Measurements from ENCODE around the gene NLGN4X.

The NLGN4X gene

DNA sequence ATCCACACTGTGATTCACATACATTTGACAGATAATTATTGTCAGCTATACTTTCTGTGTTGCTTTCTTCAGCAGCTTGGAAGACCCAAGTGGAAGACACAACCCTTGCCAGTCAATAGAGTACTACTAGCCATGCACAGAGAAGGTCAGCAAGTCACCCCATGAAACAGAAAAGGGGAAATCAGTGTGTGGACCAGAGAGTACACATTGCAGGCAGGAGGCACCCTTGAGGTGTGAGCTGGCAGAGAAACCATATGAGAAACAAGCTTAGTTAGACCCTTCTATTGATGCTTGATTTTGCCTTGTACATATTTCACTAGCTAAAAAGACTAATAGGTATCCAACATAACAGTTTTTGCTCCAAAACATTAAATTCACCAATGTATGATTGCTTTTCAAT is 99.5 kb downstream of the NLGN4X start:
- TF ChIP-seq, protein P1, sequence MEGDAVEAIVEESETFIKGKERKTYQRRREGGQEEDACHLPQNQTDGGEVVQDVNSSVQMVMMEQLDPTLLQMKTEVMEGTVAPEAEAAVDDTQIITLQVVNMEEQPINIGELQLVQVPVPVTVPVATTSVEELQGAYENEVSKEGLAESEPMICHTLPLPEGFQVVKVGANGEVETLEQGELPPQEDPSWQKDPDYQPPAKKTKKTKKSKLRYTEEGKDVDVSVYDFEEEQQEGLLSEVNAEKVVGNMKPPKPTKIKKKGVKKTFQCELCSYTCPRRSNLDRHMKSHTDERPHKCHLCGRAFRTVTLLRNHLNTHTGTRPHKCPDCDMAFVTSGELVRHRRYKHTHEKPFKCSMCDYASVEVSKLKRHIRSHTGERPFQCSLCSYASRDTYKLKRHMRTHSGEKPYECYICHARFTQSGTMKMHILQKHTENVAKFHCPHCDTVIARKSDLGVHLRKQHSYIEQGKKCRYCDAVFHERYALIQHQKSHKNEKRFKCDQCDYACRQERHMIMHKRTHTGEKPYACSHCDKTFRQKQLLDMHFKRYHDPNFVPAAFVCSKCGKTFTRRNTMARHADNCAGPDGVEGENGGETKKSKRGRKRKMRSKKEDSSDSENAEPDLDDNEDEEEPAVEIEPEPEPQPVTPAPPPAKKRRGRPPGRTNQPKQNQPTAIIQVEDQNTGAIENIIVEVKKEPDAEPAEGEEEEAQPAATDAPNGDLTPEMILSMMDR (IDR thresholded peaks at IDR 0.05; ENCODE audit: low read depth, low read length): no peak
- DNase-seq (ENCODE audit: extremely low read depth, low read depth): no peak

DNA sequence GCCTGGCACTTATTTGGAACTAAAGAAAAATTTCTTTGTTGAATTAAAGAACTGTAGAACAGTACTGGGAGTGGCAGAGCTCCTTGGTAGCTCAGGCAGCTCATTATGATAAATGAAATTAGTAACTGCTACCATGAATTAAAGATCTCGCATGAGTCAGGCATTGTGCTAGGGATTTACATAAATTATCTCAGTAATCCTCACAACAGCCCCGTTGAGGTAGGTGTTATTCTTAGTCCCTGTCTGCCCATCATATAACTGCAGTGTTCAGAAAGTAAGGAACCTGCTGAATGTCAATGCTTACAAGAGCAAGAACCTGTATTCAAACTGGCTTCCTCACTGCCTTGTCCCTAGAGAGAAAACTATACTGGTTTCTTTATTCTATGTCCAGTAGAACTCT is 108.3 kb downstream of the NLGN4X start:
- DNase-seq (ENCODE audit: extremely low read depth, low read depth): no peak
- TF ChIP-seq, protein P1 (IDR thresholded peaks at IDR 0.05; ENCODE audit: low read depth, low read length): no peak

DNA sequence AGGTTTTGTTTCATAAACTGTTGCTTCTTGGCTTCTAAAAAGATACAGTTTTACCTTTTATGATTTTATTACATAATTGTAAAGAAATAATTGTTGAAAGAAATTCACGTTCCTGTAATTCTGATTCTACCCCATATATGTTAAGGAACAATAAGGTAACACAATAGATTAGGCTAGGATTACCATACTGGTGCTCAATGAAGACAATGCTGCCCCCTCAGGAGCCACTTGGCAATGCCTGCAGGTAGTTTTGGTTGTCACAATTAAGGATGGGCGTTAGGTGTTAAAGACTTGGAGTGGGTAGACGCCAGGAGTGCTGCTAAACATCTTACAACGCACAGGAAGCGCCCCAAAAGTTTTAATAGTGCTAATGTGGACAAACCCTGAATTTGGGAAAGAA is 133.2 kb downstream of the NLGN4X start:
- no peak for DNase-seq (ENCODE audit: extremely low read depth, low read depth)
- TF ChIP-seq, protein P1 (IDR thresholded peaks at IDR 0.05; ENCODE audit: low read depth, low read length): no peak

DNA sequence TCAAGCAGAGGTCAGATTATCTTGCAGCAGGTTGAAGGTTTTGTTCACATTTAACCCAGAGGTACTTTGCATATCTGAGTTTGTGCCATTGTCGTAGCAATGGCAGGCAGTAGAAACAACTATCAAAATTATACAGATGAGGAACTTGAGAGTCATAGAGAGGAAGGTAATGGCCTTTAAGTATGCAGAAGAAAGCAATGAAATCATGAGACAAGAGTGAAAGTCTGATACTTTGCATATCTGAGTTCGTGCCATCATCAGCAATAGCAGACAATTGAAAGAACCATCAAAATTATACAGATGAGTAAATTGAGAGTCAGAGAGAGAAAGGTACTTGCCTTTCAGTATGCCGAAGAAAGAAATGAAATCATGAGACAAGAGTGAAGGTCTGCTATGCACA is 154.1 kb downstream of the NLGN4X start:
- no peak for DNase-seq (ENCODE audit: extremely low read depth, low read depth)
- TF ChIP-seq, protein P1 (IDR thresholded peaks at IDR 0.05; ENCODE audit: low read depth, low read length): no peak

DNA sequence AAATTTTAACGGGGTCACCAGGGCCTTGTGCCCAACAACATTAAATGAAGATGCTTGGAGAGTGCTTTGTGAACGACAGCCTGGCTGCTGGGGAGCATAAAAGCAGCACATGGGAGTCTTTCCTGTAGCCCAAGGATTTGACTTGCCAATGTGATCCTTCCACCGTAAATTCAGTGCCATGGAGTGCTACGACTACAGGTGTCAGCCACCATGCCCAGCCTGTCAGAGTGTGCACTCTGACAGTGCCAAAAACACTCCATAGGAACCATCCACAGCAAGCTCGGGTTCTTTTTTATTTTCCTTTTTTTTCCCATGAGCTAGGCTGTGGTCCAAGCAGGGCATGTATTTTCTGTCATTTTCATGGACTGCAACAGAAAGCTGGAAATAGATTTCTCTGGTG is 156.9 kb downstream of the NLGN4X start:
- DNase-seq (ENCODE audit: extremely low read depth, low read depth): no peak
- TF ChIP-seq, protein P1 (IDR thresholded peaks at IDR 0.05; ENCODE audit: low read depth, low read length): no peak

DNA sequence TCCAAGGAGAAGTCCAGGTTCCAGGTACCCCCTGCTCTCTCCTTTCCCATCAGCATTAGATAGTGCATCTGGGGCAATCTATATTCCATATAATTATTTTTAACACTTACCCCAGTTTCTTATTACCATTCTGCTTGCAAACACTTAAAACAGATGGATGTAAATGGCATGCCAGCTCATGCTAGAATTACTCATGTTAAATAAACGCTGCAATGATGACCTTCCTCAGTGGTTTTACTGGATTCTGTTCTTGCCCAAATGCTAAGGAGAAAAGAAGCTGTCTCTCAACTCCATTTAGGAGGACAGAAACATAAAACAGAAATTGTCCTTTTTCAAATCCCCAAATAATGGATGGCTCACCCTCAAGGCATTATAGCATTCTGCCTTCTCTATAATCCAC is 161.1 kb downstream of the NLGN4X start:
- TF ChIP-seq, protein P1 (IDR thresholded peaks at IDR 0.05; ENCODE audit: low read depth, low read length): no peak
- DNase-seq (ENCODE audit: extremely low read depth, low read depth): no peak

DNA sequence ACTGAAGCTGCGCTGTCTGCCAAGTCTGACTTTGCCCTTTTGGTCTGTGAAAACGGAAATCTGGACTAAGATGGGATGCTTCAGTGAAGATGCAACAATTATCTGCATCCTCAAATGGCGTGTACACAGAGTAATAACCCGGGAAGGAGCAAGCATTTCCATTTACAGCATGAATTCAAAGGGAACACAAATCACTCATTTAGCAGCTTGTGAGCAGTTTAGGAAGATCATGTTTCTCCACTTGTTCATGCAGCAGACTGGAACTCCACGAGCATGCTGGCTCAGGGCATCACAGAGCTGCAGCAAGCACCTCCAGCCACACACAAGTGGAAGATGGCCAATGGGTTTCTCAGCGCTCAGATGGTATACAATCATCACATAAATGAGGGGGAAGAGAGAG is 175.5 kb downstream of the NLGN4X start:
- no peak for DNase-seq (ENCODE audit: extremely low read depth, low read depth)

More for the DNA sequence above, 175.5 kb downstream of the NLGN4X start:
- TF ChIP-seq, protein P1 (IDR thresholded peaks at IDR 0.05; ENCODE audit: low read depth, low read length): no peak
